ENCODE measurements around the gene SPRY2.
A peak's percentile ranks its signal among the peaks of the same experiment; 100 is the strongest.

SPRY2 gene

DNA sequence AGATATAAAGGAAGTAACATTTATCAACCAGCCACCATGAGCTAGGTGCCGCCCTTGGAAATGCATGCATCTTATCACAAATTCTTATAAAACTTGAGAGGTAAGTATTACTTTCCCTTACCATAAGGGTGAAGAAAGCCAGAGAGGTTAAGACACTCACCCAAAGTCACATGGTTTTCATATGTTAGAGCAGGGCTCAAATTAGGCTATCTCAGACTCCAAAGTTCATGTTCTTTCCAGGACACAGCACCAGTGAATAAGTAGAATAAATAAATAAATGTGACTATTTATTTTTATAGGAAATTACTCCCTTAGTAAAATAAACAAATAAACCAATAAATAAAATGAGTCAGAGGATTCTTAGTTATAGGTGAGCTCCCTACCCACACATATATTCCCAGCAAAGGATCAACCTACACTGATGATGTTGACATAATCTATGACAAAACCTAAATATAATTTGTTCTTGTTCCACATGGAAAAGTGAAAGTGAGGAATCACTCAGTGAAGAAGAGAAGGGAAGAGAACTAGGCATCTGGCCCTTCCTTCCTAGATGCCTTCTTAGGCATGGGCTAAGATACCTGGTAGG is 27.2 kb downstream of the SPRY2 start:
- DNase-seq (ENCODE audit: low spot score) = no peak

DNA sequence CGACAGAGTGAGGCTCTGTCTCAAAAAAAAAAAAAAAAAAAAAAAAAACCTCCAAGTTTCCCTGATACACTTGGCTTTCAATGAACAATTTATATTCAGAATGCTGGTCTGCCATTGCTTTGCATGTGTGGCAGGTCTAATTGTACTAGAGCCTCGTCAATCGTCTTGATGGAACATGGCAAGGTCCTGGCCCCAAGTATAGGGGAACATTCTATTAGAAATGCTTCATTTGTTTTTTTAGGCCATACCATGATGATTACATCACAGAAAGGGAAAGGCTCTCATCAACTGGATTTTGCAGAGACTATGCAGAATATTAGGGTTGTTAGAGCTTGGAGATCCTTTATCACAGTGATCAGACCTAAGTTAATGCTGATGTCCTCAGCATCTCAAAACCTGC is 28.0 kb downstream of the SPRY2 start:
- DNase-seq (ENCODE audit: low spot score) = no peak

- DNase-seq (ENCODE audit: low spot score) = no peak
Measured at GRCh38 chr13:80312012-80312704, 28.8 kb downstream of the SPRY2 start.

DNA sequence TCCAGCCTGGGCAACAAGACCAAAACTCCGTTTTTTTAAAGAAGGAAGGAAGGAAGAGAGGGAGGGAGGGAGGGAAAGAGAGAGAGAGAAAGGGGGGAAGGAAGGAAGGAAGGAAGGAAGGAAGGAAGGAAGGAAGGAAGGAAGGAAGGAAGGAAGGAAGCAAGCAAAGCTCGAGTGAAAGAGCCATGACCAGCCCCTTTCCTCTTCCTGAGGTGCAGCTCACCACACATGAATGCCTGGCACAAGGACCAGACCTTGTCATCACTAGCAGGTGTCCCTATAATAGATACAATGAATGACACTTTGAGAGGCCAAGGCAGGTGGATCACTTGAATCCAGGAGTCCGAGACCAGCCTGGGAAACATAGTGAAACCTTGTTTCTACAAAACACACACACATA is 31.0 kb downstream of the SPRY2 start:
- no peak for DNase-seq (ENCODE audit: low spot score)

DNA sequence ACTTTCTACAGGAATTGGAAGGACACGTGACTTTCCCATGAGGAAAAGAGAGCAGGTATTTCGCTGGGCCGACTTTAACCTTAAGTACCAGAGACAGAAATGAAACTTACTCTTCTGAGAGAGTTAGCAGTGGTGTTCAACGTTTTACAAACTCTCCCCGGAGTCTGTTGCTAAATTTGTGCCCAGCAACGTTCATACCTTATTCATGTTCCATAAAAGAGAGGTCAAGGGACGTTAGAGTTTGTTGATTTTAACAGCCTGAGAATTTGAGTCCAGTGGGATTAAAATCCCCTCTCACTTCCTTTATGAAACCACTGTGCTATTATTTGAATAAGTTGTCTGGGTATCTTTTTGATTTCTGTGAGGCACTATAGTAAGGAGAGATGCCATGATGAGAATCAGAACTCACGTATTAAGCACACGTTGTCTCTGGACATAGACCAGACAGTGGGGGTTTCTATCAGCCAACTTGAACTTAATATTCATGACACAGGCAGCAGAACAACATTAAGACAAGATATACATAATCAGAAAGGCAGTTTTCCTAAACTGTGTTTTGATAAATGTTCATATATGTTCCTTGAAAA is 33.4 kb downstream of the SPRY2 start:
- DNase-seq (ENCODE audit: low spot score) = no peak

GRCh38 chr13:80306337-80306972 is 34.5 kb downstream of the SPRY2 start:
- no peak for DNase-seq (ENCODE audit: low spot score)

DNA sequence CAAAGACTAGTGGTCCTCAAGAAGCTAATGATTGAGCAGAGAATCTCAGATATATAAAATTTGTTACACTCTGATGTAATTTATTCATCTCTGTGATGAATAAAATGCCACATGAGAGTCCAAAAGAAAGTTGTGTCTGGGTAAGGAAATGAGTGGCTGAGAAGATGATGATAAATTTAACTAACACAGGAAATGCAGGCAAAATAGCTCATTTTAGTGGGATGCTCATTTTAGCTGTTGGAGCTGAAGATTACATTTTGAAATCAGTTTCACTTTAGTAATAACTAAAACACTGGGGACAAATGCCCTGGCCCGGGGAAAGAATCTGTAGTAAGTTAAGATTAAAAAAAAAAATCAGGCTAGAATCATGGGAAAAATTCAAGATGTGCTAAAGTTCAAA is 35.2 kb downstream of the SPRY2 start:
- no peak for DNase-seq (ENCODE audit: low spot score)

DNA sequence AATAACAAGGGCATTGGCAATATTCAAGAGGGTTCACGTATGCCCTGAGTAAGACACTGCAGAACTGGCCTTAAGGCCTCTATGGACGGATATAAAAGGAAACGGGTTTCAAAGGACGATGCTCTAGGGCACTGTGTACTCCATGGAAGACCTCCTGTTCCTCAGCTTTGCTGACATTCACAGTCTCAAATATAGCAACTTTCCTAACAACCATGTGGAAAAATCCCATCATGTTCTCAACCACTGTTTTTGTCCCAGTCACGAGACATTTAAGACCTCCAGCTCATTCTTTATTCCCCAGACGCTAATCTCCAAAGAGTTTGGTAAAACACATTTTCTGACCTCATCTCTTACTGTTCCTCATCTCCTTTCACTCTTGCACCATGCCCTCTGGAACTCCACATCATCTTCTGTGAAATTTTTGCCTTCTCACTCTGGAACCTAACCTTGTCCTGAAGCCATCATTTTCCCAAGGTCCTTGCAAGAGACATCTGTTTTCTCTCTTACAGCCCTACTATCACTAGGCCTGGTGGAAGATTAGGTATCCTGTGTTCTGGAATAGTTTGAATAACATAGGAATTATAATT is 37.6 kb downstream of the SPRY2 start:
- no peak for DNase-seq (ENCODE audit: low spot score)

DNA sequence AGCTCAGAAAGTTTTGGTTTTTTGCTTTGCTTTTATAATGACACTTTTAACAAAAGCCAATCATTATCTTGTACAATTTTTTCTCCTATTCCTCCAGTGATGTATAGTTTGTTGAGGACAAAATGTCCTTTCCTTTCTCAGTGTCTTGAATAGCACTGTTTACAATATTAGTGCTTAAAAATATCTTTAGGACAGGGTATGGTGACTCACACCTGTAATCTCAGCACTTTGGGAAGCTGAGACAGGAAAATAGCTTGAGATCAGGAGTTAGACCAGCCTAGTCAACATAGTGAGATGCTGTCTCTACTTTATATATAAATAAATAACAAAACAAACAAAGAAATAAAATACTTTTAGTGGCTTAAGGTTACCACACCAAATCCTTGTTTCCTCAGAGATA is 41.9 kb downstream of the SPRY2 start:
- no peak for DNase-seq (ENCODE audit: low spot score)

DNA sequence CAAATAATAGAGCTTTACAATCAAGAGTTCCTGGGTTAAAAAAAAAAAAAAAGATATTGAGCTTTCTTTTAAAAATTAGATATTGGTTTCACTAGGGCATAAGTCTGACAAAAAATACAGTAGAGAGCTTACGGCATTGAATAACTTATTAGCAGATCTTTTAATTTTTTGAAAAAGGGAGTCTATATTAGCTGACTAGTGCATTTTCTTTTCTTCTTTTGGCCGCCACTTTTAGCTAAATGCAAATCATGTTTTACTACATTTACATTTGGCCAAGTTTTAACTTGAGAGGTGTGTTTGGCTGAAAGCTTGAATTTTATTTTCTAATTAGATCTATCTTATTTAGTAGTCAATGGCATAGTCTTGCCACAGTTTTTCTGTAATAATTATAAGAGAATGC is 43.4 kb downstream of the SPRY2 start:
- DNase-seq (ENCODE audit: low spot score) = no peak

GRCh38 chr13:80297094-80297493 is 43.8 kb downstream of the SPRY2 start:
- DNase-seq (ENCODE audit: low spot score) = peak; percentile 31

- no peak for DNase-seq (ENCODE audit: low spot score)
Measured at GRCh38 chr13:80296638-80297037, 44.3 kb downstream of the SPRY2 start.

DNA sequence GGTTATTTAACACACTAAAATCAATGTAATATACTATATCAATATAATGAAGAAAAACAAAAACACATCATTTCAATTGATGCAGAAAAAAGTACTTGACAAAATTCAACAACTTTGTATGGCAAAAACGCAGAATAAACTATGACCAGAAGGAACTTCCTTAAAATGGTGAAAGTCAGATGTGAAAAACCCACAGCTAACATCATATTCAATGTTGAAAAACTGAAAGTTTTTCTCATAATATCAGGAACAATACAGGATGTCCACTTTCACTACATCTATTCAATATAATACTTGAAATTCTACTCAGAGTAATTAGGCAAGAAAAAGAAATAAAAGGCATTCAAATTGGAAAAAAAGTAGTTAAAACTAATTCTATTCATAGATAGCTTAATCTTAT is 50.3 kb downstream of the SPRY2 start:
- DNase-seq (ENCODE audit: low spot score) = no peak

Data from pons (tissue), 1 donor.